ENCODE data around the gene BTBD9.
A peak's percentile ranks its signal among the peaks of the same experiment; 100 is the strongest.

BTBD9 gene

GRCh38 chr6:38639498-38640215 lies at the start of gene BTBD9:
TSS of gene BTBD9 (minus strand) at chr6:38639929.
- peak; percentile 45 for DNase-seq (ENCODE audit: low read depth)
- no peak for TF ChIP-seq CTCF (conservative IDR thresholded peaks at IDR 0.05; ENCODE audit: low read depth, low read length)
- peak within 1 kb of the TSS; percentile 93 for H3K4me3 ChIP-seq (ENCODE audit: low read length)

GRCh38 chr6:38688579-38689087 lies 48.9 kb upstream of the BTBD9 start:
- no peak for DNase-seq (ENCODE audit: low read depth)
- H3K4me3 ChIP-seq (ENCODE audit: low read length), result no peak overlapping the region
- no peak for TF ChIP-seq CTCF (conservative IDR thresholded peaks at IDR 0.05; ENCODE audit: low read depth, low read length)

GRCh38 chr6:38687549-38687948 lies 47.8 kb upstream of the BTBD9 start:
- no peak for DNase-seq (ENCODE audit: low read depth)
- TF ChIP-seq CTCF (conservative IDR thresholded peaks at IDR 0.05; ENCODE audit: low read depth, low read length), result no peak
- no peak overlapping the region for H3K4me3 ChIP-seq (ENCODE audit: low read length)

- TF ChIP-seq CTCF (conservative IDR thresholded peaks at IDR 0.05; ENCODE audit: low read depth, low read length), result no peak
- no peak overlapping the region for H3K4me3 ChIP-seq (ENCODE audit: low read length)
- no peak for DNase-seq (ENCODE audit: low read depth)
Measured at GRCh38 chr6:38687043-38687353, 47.3 kb upstream of the BTBD9 start.

- H3K4me3 ChIP-seq (ENCODE audit: low read length), result no peak overlapping the region
- TF ChIP-seq CTCF (conservative IDR thresholded peaks at IDR 0.05; ENCODE audit: low read depth, low read length), result no peak
- no peak for DNase-seq (ENCODE audit: low read depth)
Measured at GRCh38 chr6:38686270-38687042, 46.7 kb upstream of the BTBD9 start.

GRCh38 chr6:38684904-38685303 lies 45.2 kb upstream of the BTBD9 start:
- no peak for DNase-seq (ENCODE audit: low read depth)
- no peak for TF ChIP-seq CTCF (conservative IDR thresholded peaks at IDR 0.05; ENCODE audit: low read depth, low read length)
- H3K4me3 ChIP-seq (ENCODE audit: low read length), result no peak overlapping the region

GRCh38 chr6:38684237-38684636 lies 44.5 kb upstream of the BTBD9 start:
- no peak overlapping the region for H3K4me3 ChIP-seq (ENCODE audit: low read length)
- DNase-seq (ENCODE audit: low read depth), result no peak
- no peak for TF ChIP-seq CTCF (conservative IDR thresholded peaks at IDR 0.05; ENCODE audit: low read depth, low read length)

Data from retinal pigment epithelial cell (primary cell).